Neural progenitor cell (in vitro differentiated cells): ENCODE results near the gene MATN4.

ENCODE experiments used
- EZH2 ChIP-seq: fragments of 200-600 bp; sonication (generic); IDR thresholded peaks from 2 replicates; pipeline ENCODE4 v1.6.1; 2017; ENCODE audit warnings: antibody characterized with exemption, mild to moderate bottlenecking, moderate library complexity
- TF ChIP-seq, protein P1 (sequence below): fragments of 200-600 bp; sonication (generic); IDR thresholded peaks from 2 replicates; pipeline ENCODE4 v1.5.1; 2017; ENCODE audit warnings: antibody characterized with exemption, mild to moderate bottlenecking

DNA sequence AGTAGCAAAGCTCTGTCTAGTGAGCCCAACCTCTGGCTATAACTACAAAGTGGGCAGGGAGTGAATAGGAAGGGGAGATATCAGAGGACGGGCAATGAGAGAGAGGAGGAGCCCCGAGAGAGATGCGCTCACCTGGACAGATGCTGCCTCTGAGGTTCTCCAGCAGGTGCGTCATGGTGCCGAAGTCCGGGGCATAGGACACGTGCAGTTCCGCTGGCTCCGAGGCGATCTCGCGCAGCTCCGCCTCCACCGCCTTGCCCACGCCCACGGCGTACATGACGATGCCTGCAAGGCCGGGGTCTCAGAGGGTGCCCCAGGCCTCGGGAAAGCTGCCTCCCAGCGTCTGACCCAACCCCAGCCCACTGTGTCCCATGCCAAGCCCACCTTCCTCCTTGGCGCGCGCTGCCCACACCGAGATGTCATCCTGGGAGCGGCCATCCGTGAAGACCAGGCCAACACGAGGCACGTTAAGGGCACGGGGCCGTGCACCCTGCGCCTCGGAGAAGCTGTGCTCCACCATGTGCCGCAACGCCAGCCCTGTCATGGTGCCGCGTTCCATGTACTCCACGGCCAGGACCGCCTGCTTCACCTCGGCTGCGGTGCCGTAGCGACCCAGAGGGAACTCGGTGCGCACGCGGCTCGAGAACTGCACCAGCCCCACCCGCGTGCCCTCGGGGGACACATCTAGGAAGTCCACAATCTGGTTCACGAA lies 10.2 kb downstream of the MATN4 start:
- no peak for TF ChIP-seq EZH2
- TF ChIP-seq, protein P1, sequence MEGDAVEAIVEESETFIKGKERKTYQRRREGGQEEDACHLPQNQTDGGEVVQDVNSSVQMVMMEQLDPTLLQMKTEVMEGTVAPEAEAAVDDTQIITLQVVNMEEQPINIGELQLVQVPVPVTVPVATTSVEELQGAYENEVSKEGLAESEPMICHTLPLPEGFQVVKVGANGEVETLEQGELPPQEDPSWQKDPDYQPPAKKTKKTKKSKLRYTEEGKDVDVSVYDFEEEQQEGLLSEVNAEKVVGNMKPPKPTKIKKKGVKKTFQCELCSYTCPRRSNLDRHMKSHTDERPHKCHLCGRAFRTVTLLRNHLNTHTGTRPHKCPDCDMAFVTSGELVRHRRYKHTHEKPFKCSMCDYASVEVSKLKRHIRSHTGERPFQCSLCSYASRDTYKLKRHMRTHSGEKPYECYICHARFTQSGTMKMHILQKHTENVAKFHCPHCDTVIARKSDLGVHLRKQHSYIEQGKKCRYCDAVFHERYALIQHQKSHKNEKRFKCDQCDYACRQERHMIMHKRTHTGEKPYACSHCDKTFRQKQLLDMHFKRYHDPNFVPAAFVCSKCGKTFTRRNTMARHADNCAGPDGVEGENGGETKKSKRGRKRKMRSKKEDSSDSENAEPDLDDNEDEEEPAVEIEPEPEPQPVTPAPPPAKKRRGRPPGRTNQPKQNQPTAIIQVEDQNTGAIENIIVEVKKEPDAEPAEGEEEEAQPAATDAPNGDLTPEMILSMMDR: no peak
